B cell (primary cell): ENCODE measurements around the gene CEACAM5. TPM values are rescaled to one million over a fixed set of nuclear protein-coding genes. Genes with fewer than 3 reads are reported as not detected.
A peak's percentile ranks its signal among the peaks of the same experiment; 100 is the strongest.

Experiments used
- ATAC-seq: fragments of 200-7000 bp; cut with Tn5 transposase; one replicate; pipeline ENCODE4 v1.10.0; 2021; ENCODE audit warnings: low read depth, mild to moderate bottlenecking, moderate number of reproducible peaks, moderate library complexity
- CTCF ChIA-PET: fragments of 350-600 bp; sonication (Branson Sonifier 250); formaldehyde crosslinking; loops from one replicate; lab custom pipeline; 2021; ENCODE audit warnings: antibody characterized with exemption, inconsistent platforms; lab: Charles Lee
- POLR2A ChIA-PET: fragments of 350-600 bp; sonication (Branson Sonifier 250); formaldehyde crosslinking; loops from one replicate; lab custom pipeline; 2021; ENCODE audit warnings: antibody characterized with exemption; lab: Charles Lee
- DNase-seq: peaks from one replicate; pipeline ENCODE4 v3.0.0; 2013
- H2AFZ ChIP-seq: 2 replicates; pipeline ENCODE4 v1.6.1; 2012; ENCODE audit warnings: mild to moderate bottlenecking, low read depth, low read length; ENCODE audit not compliant: insufficient read depth, poor library complexity, severe bottlenecking
- H3K27ac ChIP-seq, 2 donors: 1 replicate in 1 of 2; 2 replicates in 1 of 2; pipeline ENCODE4 v1.5.1; 2012 to 2013; ENCODE audit warnings: low read length in 2 of 2, mild to moderate bottlenecking in 2 of 2, moderate library complexity in 1 of 2
- H3K27me3 ChIP-seq, 4 experiments: fragments of 200-600 bp in 1 of 4; sonication (generic) in 1 of 4; replicated peaks in 1 of 4; 1 replicate in 2 of 4; 2 replicates in 2 of 4; pipeline versions ENCODE4 v1.6.1 to v1.7.0; 2013 to 2016; ENCODE audit warnings: low read length in 3 of 4, mild to moderate bottlenecking in 2 of 4, mixed read lengths in 1 of 4, moderate library complexity in 1 of 4; ENCODE audit not compliant: insufficient read depth in 4 of 4, control insufficient read depth in 3 of 4; ENCODE audit errors: control extremely low read depth in 1 of 4
- H3K36me3 ChIP-seq, 2 experiments: replicated peaks in 1 of 2; 1 replicate in 1 of 2; 2 replicates in 1 of 2; pipeline versions ENCODE4 v1.6.1 to v1.7.1; 2013; ENCODE audit warnings: low read length in 1 of 2; ENCODE audit not compliant: insufficient read depth in 2 of 2, control insufficient read depth in 1 of 2; ENCODE audit errors: control extremely low read depth in 1 of 2, extremely low read depth in 1 of 2
- H3K4me1 ChIP-seq, 2 donors: fragments of 200-600 bp in 1 of 2; sonication (generic) in 1 of 2; 1 replicate in 1 of 2; 2 replicates in 1 of 2; pipeline versions ENCODE4 v1.5.1 to v1.6.1; 2013 to 2017; ENCODE audit warnings: low read length in 2 of 2; ENCODE audit not compliant: control insufficient read depth in 2 of 2, insufficient read depth in 2 of 2
- H3K4me2 ChIP-seq: replicated peaks from 2 replicates; pipeline ENCODE3; 2012; ENCODE audit warnings: mild to moderate bottlenecking, low read depth, low read length; ENCODE audit not compliant: poor library complexity, severe bottlenecking
- H3K4me3 ChIP-seq, 5 experiments: fragments of 200-600 bp in 1 of 5; sonication (generic) in 1 of 5; 1 replicate in 3 of 5; 2 replicates in 2 of 5; pipeline versions ENCODE4 v1.5.1 to v1.7.0; 2011 to 2016; ENCODE audit warnings: low read length in 4 of 5, mild to moderate bottlenecking in 4 of 5, low read depth in 2 of 5, control low read depth in 1 of 5, moderate library complexity in 1 of 5; ENCODE audit not compliant: insufficient read depth in 1 of 5; ENCODE audit errors: control extremely low read depth in 1 of 5, extremely low read depth in 1 of 5
- H3K79me2 ChIP-seq: fragments of 200-600 bp; sonication (generic); one replicate; pipeline ENCODE4 v1.6.0; 2016; ENCODE audit warnings: low read length; ENCODE audit not compliant: control insufficient read depth, insufficient read depth
- H3K9ac ChIP-seq: fragments of 200-600 bp; sonication (generic); 2 replicates; pipeline ENCODE4 v1.6.1; 2017; ENCODE audit warnings: mild to moderate bottlenecking, low read length, moderate library complexity
- H3K9me3 ChIP-seq, 3 donors: one replicate each; pipeline versions ENCODE4 v1.6.1 to v1.7.1; 2013; ENCODE audit warnings: low read length in 2 of 3; ENCODE audit not compliant: control insufficient read depth in 2 of 3, insufficient read depth in 1 of 3; ENCODE audit errors: control extremely low read depth in 1 of 3
- H4K20me1 ChIP-seq: 2 replicates; pipeline ENCODE4 v1.6.0; 2012; ENCODE audit warnings: mild to moderate bottlenecking, low read length; ENCODE audit not compliant: insufficient read depth, control insufficient read depth, poor library complexity, severe bottlenecking
- H3K27ac Mint-ChIP-seq: one replicate; pipeline ENCODE4 v1.8.0; 2021; ENCODE audit warnings: mixed read lengths
- H3K27me3 Mint-ChIP-seq: one replicate; pipeline ENCODE4 v1.8.0; 2021; ENCODE audit warnings: mixed read lengths
- H3K4me1 Mint-ChIP-seq: one replicate; pipeline ENCODE4 v1.8.0; 2021; ENCODE audit warnings: mixed read lengths
- H3K4me3 Mint-ChIP-seq: one replicate; pipeline ENCODE4 v1.8.0; 2021; ENCODE audit warnings: mixed read lengths
- H3K9me3 Mint-ChIP-seq: one replicate; pipeline ENCODE4 v1.8.0; 2022; ENCODE audit warnings: mixed read lengths; ENCODE audit not compliant: insufficient read depth
- EZH2 ChIP-seq: IDR thresholded peaks from 2 replicates; pipeline ENCODE4 v1.6.1; 2012; ENCODE audit warnings: borderline replicate concordance, low read depth, mild to moderate bottlenecking, moderate library complexity, low read length; ENCODE audit not compliant: insufficient read depth, poor library complexity, severe bottlenecking
- WGBS: methylation state at CpG from one replicate; pipeline ENCODE4 v1.1.5; 2013; ENCODE audit warnings: missing lambda C conversion rate; ENCODE audit not compliant: insufficient coverage; 5-methylcytosine and 5-hydroxymethylcytosine counted together
- intact Hi-C: fragments of 100-400 bp; cut with micrococcal nuclease; formaldehyde crosslinking; loops from one replicate; pipeline ENCODE4 v1.10.0; 2022
- polyA plus RNA-seq: library from polyadenylated mRNA; depleted of rRNA; stranded (reverse); fragments of >200 nt; gene quantifications from 2 replicates; pipeline ENCODE4 v1.2.3, GENCODE V29; 2012
- total RNA-seq, 2 donors: library from RNA; stranded (reverse); fragments of 120-200 nt in 1 of 2; gene quantifications; 1 replicate in 1 of 2; 2 replicates in 1 of 2; pipeline versions ENCODE4 v1.2.3 to v1.2.4, GENCODE V29; 2013 to 2022
- TF ChIP-seq, protein P1 (sequence below): fragments of 200-600 bp; IDR thresholded peaks from one replicate; pipeline ENCODE4 v1.8.0; 2022; ENCODE audit warnings: antibody characterized with exemption, mild to moderate bottlenecking

Gene CEACAM5
- total and polyA plus RNA-seq, 2 donors (not counting 1 experiment from before 2014, with no cell fraction given) = not detected

DNA sequence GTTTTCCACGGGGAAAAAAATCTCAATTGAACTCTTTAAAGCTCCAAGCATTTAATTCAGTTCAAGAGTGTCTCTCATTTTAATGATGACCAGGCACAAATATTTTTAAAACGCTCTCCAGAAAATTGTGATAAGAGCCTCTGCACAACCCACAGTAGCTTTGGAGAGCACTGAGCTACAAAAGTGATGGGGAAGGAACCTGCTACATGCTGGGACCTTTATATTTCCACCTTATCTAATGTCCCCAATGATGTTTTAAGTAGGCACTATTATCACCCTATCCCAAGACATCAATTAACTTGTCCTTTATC is 32.8 kb downstream of the CEACAM5 start:
- H2AFZ ChIP-seq = no peak overlapping the region
- TF ChIP-seq, protein P1, sequence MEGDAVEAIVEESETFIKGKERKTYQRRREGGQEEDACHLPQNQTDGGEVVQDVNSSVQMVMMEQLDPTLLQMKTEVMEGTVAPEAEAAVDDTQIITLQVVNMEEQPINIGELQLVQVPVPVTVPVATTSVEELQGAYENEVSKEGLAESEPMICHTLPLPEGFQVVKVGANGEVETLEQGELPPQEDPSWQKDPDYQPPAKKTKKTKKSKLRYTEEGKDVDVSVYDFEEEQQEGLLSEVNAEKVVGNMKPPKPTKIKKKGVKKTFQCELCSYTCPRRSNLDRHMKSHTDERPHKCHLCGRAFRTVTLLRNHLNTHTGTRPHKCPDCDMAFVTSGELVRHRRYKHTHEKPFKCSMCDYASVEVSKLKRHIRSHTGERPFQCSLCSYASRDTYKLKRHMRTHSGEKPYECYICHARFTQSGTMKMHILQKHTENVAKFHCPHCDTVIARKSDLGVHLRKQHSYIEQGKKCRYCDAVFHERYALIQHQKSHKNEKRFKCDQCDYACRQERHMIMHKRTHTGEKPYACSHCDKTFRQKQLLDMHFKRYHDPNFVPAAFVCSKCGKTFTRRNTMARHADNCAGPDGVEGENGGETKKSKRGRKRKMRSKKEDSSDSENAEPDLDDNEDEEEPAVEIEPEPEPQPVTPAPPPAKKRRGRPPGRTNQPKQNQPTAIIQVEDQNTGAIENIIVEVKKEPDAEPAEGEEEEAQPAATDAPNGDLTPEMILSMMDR = no peak
- TF ChIP-seq EZH2 = no peak
- no peak overlapping the region for H3K9ac ChIP-seq
- Mint-ChIP-seq H3K9me3 (no peaks in the 10 kb centered on the region), H3K27me3 (peaks cover 29% of the 10 kb centered on the region), H3K4me1 (peaks cover 6% of the 10 kb centered on the region), H3K4me3 (no peak overlapping the region), H3K27ac (no peak overlapping the region)
- no peaks in the 10 kb centered on the region for H3K9me3 ChIP-seq
- DNase-seq (no peak), ATAC-seq (no peak)
- POLR2A ChIA-PET = no interaction called here
- H3K4me3 ChIP-seq = no peak overlapping the region
- H3K4me1 ChIP-seq = peaks cover 10 to 15% of the 10 kb centered on the region in 2 donors
- intact Hi-C loops = no loop called here
- H3K27me3 ChIP-seq = peaks cover 0 to 8% (median 1%) of the 10 kb centered on the region in 4 experiments
- CTCF ChIA-PET = interaction anchor here (1.8 to 5.4 kb wide), 2 partner anchors 12 to 55 kb away, joined by 3 to 39 read pairs; no protein-coding TSS in a partner anchor
- no peak overlapping the region for H3K27ac ChIP-seq
- whole genome bisulfite sequencing = 100% methylated on average over 1 of the region's 2 CpGs
- no peaks in the 10 kb centered on the region for H3K36me3 ChIP-seq
- no peaks in the 10 kb centered on the region for H4K20me1 ChIP-seq
- H3K79me2 ChIP-seq = no peaks in the 10 kb centered on the region
- H3K4me2 ChIP-seq = no peak overlapping the region

DNA sequence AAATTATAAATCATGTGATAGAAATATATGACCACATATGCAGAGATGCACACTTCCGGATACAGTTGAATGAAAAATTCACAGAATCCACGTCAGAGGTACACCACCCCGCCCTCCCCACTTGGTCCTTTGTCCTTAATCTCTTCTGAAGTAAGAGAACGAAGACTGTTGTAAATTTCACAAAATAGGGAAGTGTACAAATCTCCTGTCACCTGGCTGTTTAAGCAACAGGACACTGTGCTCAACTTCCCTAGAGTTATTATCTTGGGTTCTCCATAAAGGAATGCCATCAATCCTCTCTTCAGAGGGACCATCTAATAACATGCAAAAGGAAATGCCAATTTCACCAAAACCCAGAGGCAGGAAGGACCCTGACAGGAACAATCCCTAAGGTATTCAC is 36.4 kb downstream of the CEACAM5 start:
- H3K4me2 ChIP-seq = no peak overlapping the region
- no peaks in the 10 kb centered on the region for H4K20me1 ChIP-seq
- Mint-ChIP-seq H3K27me3 (peaks cover 39% of the 10 kb centered on the region), H3K4me3 (no peak overlapping the region), H3K4me1 (peaks cover 11% of the 10 kb centered on the region), H3K9me3 (no peaks in the 10 kb centered on the region), H3K27ac (no peak overlapping the region)
- TF ChIP-seq, protein P1 = no peak
- no peak for TF ChIP-seq EZH2
- H3K4me1 ChIP-seq = peaks cover 10 to 20% of the 10 kb centered on the region in 2 donors
- intact Hi-C loops = loop anchor here (5.0 kb wide), 1 partner anchor 103 kb away; no protein-coding TSS in a partner anchor
- H2AFZ ChIP-seq = no peak overlapping the region
- WGBS = no CpG with 5 or more reads among the region's 4 CpGs
- CTCF ChIA-PET = interaction anchor here (1.0 to 5.4 kb wide), 3 partner anchors 8 to 38 kb away, joined by 3 to 39 read pairs (median 9); no protein-coding TSS in a partner anchor
- no peaks in the 10 kb centered on the region for H3K9me3 ChIP-seq
- DNase-seq (peak; percentile 45), ATAC-seq (no peak)
- no peaks in the 10 kb centered on the region for H3K79me2 ChIP-seq
- H3K27ac ChIP-seq = no peak overlapping the region
- peaks cover 0 to 22% (median 5%) of the 10 kb centered on the region in 4 experiments for H3K27me3 ChIP-seq
- POLR2A ChIA-PET = no interaction called here
- no peak overlapping the region for H3K4me3 ChIP-seq
- no peak overlapping the region for H3K9ac ChIP-seq
- H3K36me3 ChIP-seq = no peaks in the 10 kb centered on the region
